ENCODE results near the gene PYY. TPM values are rescaled to one million over a fixed set of nuclear protein-coding genes. Genes with fewer than 3 reads are reported as not detected.
A peak's percentile ranks its signal among the peaks of the same experiment; 100 is the strongest.

The PYY gene
- total and polyA plus RNA-seq, 7 donors = 3.2 to 185 (median 47.8) TPM; not detected in 3

DNA sequence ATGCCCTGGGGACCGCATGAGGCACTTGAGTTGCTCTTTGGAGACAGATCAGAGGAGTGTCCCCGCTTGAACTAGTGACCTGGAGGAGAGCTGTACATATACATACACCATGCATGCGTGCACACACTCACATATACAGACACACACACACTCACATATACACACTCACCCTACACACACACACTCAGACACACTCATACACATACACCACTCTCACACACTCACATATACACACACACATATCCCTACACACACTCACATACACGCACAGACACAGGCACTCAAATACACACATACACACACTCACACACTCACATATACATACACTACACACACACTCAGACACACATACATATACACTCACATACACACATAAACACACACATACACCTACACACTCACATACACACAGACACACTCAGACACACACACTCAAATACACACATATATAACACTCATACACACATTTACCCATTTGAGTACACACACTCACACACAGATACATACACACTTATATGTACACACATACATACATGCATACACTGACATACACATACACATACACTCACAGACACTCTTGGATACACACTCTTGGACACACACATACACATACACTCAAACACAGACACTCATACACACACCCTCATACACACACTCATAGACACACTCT is 41.0 kb downstream of the PYY start:
- H3K36me3 ChIP-seq = no peaks in the 10 kb centered on the region
- DNase-seq = no peak
- intact Hi-C loops (cut with DNase I) = loop anchor here (5.0 kb wide), 1 partner anchor 35 kb away; no protein-coding TSS in a partner anchor
- H3K4me3 ChIP-seq = no peak overlapping the region
- H3K4me1 ChIP-seq = peaks cover 0 to 17% (median 13%) of the 10 kb centered on the region in 4 donors
- WGBS, 2 donors = 65 to 67% methylated on average over 4 of the region's 4 CpGs
- H3K9me3 ChIP-seq = no peaks in the 10 kb centered on the region
- H3K27me3 ChIP-seq = peaks cover 0 to 12% (median 10%) of the 10 kb centered on the region in 3 donors
- TF ChIP-seq EP300 (IDR thresholded peaks at IDR 0.05) = no peak
- TF ChIP-seq POLR2A (IDR thresholded peaks at IDR 0.05) = no peak
- TF ChIP-seq, protein P1, sequence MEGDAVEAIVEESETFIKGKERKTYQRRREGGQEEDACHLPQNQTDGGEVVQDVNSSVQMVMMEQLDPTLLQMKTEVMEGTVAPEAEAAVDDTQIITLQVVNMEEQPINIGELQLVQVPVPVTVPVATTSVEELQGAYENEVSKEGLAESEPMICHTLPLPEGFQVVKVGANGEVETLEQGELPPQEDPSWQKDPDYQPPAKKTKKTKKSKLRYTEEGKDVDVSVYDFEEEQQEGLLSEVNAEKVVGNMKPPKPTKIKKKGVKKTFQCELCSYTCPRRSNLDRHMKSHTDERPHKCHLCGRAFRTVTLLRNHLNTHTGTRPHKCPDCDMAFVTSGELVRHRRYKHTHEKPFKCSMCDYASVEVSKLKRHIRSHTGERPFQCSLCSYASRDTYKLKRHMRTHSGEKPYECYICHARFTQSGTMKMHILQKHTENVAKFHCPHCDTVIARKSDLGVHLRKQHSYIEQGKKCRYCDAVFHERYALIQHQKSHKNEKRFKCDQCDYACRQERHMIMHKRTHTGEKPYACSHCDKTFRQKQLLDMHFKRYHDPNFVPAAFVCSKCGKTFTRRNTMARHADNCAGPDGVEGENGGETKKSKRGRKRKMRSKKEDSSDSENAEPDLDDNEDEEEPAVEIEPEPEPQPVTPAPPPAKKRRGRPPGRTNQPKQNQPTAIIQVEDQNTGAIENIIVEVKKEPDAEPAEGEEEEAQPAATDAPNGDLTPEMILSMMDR (IDR thresholded peaks at IDR 0.05) = no peak
- no peak overlapping the region for H3K27ac ChIP-seq

DNA sequence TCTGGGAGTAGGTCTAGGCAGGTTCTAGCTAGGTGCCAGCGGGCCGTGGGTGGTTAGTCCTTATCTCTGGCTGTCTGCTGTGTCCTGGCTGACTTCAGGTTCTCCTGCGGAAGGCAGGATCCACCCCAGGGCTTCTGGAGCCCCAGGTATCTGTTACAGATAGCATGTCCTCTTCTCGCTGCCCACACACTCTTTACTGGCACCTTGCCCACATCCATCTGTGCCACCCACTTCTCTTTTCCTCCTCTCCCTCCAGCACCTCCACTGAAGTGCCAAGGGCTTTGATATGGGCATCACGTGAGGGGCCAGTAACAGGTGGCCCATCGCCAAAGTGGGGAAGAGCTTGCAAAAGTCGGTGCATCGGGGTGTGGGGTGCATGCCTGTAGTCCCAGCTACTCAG is 41.8 kb downstream of the PYY start:
- WGBS, 2 donors = 49 to 76% methylated on average over 8 of the region's 8 CpGs
- H3K27me3 ChIP-seq = peaks cover 0 to 3% (median 1%) of the 10 kb centered on the region in 3 donors
- intact Hi-C loops (cut with DNase I) = loop anchor here (5.0 kb wide), 1 partner anchor 35 kb away; no protein-coding TSS in a partner anchor
- TF ChIP-seq POLR2A (IDR thresholded peaks at IDR 0.05) = no peak
- TF ChIP-seq, protein P1 (IDR thresholded peaks at IDR 0.05) = no peak
- TF ChIP-seq EP300 (IDR thresholded peaks at IDR 0.05) = no peak
- no peak for TF ChIP-seq POLR2AphosphoS5 (IDR thresholded peaks at IDR 0.05)
- no peak overlapping the region for H3K27ac ChIP-seq
- no peaks in the 10 kb centered on the region for H3K36me3 ChIP-seq
- no peaks in the 10 kb centered on the region for H3K9me3 ChIP-seq
- DNase-seq = no peak
- no peak overlapping the region for H3K4me3 ChIP-seq
- H3K4me1 ChIP-seq = peaks cover 0 to 14% (median 9%) of the 10 kb centered on the region in 4 donors

DNA sequence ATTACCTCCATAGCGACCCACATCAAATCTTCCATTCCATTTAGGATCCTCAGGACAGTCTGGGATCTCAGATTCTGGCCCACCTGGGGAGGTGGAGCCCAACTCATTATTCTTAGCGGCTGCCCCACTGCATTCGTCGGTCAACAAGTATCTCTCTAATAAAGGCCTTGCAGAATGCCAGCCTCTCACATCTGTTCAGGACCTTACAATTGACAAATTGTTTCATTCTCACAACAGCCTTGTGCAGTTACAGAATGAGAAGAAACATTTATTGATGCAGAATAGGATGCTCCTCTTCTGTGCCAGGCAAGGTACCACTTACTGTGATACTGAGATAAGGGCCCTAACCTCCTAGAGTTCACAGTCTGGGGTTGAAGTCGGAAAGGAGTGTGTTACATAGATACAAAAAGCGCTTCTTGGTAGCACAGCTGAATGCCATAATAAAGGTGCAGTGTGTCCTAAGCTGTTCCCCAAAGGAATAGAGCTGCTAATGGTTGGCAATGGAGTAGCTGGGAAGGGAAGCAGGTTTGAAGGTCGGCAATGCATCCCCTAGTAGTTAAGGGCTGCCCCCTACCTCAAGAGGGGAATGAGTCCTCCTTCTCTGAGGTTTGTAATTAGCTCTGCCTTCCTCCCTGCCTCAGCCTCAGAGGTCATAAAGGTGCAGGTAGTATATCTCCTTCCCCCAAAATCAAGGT is 44.1 kb downstream of the PYY start:
- Histone ChIP-seq H3K9me3 (no peaks in the 10 kb centered on the region), H3K27ac (no peak overlapping the region), H3K27me3 (no peaks in the 10 kb centered on the region), H3K4me3 (no peak overlapping the region), H3K36me3 (no peaks in the 10 kb centered on the region), H3K4me1 (peaks cover 0 to 34% (median 24%) of the 10 kb centered on the region in 4 donors)
- DNase-seq = no peak
- no peak for TF ChIP-seq POLR2AphosphoS5 (IDR thresholded peaks at IDR 0.05)
- TF ChIP-seq POLR2A (IDR thresholded peaks at IDR 0.05) = no peak
- no peak for TF ChIP-seq EP300 (IDR thresholded peaks at IDR 0.05)
- TF ChIP-seq, protein P1 (IDR thresholded peaks at IDR 0.05) = no peak
- WGBS, 2 donors = 44 to 69% methylated on average over 7 of the region's 7 CpGs
- intact Hi-C loops (cut with DNase I) = loop anchor here (5.0 to 10.0 kb wide), 3 partner anchors 32 to 505 kb away; partner anchors contain the start of gene HDAC5

DNA sequence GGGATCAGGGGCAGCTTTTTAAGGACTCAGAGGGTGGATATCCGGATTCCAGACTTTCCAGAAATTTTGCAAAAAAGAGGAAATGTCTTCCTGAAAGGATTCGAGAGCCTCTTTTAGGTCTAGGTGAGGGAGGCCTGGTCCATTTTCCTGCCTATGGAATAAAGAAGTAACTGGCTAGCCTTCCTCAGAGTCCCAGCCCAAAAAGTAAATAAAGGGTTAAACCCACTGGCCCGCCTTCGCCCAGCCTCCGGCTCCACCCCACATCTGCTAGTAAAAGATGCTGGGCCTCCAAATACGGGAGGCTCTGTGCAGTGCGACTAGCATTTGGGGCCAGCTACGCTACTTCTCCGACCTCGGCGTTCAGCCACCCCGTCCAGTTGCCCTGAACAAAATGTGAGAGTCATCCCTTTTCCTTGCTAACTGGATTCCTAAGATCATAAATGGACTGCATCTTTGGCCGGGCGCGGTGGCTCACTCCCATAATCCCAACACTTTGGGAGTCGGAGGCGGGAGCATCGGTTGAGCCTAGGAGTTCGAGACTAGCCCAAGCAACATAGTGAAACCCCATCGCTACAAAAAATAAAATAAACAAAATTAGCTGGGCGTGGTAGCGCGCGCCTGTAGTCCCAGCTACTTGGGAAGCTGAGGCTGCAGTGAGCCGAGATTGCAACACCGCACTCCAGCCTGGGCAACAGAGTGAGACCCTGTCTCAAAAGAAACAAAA is 45.6 kb downstream of the PYY start:
- DNase-seq = peak; percentile 93
- no peaks in the 10 kb centered on the region for H3K27me3 ChIP-seq
- H3K27ac ChIP-seq = peak overlapping the region; percentile 95 to 99 (median 99)
- no peak for TF ChIP-seq POLR2A (IDR thresholded peaks at IDR 0.05)
- peak; percentile 56 to 86 (median 61) for TF ChIP-seq POLR2AphosphoS5 (IDR thresholded peaks at IDR 0.05)
- H3K4me3 ChIP-seq = peak overlapping the region; percentile 73 to 96 (median 92)
- peaks cover 0 to 9% (median 0%) of the 10 kb centered on the region in 4 donors for H3K36me3 ChIP-seq
- intact Hi-C loops (cut with DNase I) = loop anchor here (5.0 to 10.0 kb wide), 2 partner anchors 214 to 503 kb away; partner anchors contain the start of gene HDAC5
- H3K4me1 ChIP-seq = peaks cover 0 to 34% (median 24%) of the 10 kb centered on the region in 4 donors
- H3K9me3 ChIP-seq = no peaks in the 10 kb centered on the region
- WGBS, 2 donors = 6 to 19% methylated on average over 26 of the region's 26 CpGs
